Measurements from ENCODE around the gene MYBPHL. TPM values are rescaled to one million over a fixed set of nuclear protein-coding genes. Genes with fewer than 3 reads are reported as not detected.

MYBPHL gene
- polyA plus RNA-seq, 1 of the 3 experiments (the other 2 are of a cell fraction) = 0.07 TPM

DNA sequence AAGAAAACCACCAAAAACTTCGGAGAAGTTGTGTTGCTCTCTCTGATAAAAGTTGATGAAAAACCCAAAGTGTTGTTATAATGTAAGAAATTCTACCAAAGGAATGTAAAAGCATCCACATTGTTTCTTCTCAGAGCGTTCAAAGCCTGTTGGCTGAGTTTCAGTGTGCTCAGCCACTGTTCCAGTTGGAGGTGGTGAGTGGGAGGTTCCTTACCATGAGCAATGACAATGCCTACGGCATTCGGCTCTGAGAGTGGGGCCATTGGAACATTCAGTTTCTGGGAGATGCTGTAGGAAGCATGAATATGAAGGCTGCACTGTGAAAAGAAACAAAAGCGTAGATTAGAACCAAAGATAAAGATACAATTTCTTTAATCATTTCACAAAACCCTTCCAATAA is 20.5 kb upstream of the MYBPHL start:
- no peak for DNase-seq
- POLR2A ChIA-PET = no interaction called here

GRCh38 chr1:109322974-109323373 is 16.2 kb upstream of the MYBPHL start:
- CTCF ChIA-PET = interaction anchor here (1.4 kb wide), 1 partner anchor 46 kb away, joined by 4 read pairs; no protein-coding TSS in a partner anchor
- DNase-seq = no peak

More for the DNA sequence above, 20.5 kb upstream of the MYBPHL start:
- no peaks in the 10 kb centered on the region for H3K27me3 ChIP-seq (ENCODE audit: insufficient read depth)
- no peak for TF ChIP-seq YY1 (IDR thresholded peaks at IDR 0.05; ENCODE audit: low read depth)
- no peak for TF ChIP-seq TEAD4 (IDR thresholded peaks at IDR 0.05; ENCODE audit: borderline replicate concordance, insufficient read depth)
- TF ChIP-seq ELF1 (IDR thresholded peaks at IDR 0.05) = no peak
- H3K79me2 ChIP-seq (ENCODE audit: insufficient read depth) = no peaks in the 10 kb centered on the region
- CTCF ChIA-PET = interaction anchor here (0.9 to 1.0 kb wide), 2 partner anchors 11 to 45 kb away, joined by 3 read pairs; partner anchors contain the start of gene PSRC1
- no peak overlapping the region for H2AFZ ChIP-seq (ENCODE audit: low read depth)
- WGBS (ENCODE audit: low lambda C conversion rate) = 92% methylated on average over 5 of the region's 5 CpGs
- no peaks in the 10 kb centered on the region for H3K9me2 ChIP-seq
- no peaks in the 10 kb centered on the region for H3F3A ChIP-seq (replicated peaks; ENCODE audit: insufficient read depth)
- no peak overlapping the region for H3K9ac ChIP-seq
- H3K36me3 ChIP-seq (replicated peaks in 1 of 2; ENCODE audit: control insufficient read depth in 1 of 2, insufficient read depth in 2 of 2, low read length in 1 of 2) = peaks cover 20 to 22% of the 10 kb centered on the region in 2 experiments
- H3K4me1 ChIP-seq (ENCODE audit: control insufficient read depth in 1 of 2, insufficient read depth in 2 of 2, low read depth in 1 of 2, low read length in 1 of 2) = no peaks in the 10 kb centered on the region
- no peak overlapping the region for H3K4me2 ChIP-seq
- no peak overlapping the region for H3K4me3 ChIP-seq (ENCODE audit: low read depth in 2 of 2, low read length in 1 of 2)
- no peak overlapping the region for H3K27ac ChIP-seq (ENCODE audit: low read depth in 2 of 2, low read length in 1 of 2)
- H4K20me1 ChIP-seq (ENCODE audit: insufficient read depth) = no peaks in the 10 kb centered on the region
- H3K9me3 ChIP-seq = peaks cover 13% of the 10 kb centered on the region

GRCh38 chr1:109319114-109319513 is 12.3 kb upstream of the MYBPHL start:
- TF ChIP-seq RAD21 (IDR thresholded peaks at IDR 0.05; ENCODE audit: low read length) (no peak), POLR2AphosphoS5 (IDR thresholded peaks at IDR 0.05; ENCODE audit: low read depth, low read length) (no peak), SIN3A (IDR thresholded peaks at IDR 0.05; ENCODE audit: borderline replicate concordance, low read depth, low read length) (no peak), GATA2 (CRISPR knock-in tag; IDR thresholded peaks at IDR 0.05) (no peak), FOXM1 (IDR thresholded peaks at IDR 0.05; ENCODE audit: low read depth) (no peak), NFIC (IDR thresholded peaks at IDR 0.05; ENCODE audit: borderline replicate concordance) (no peak), TAF1 (IDR thresholded peaks at IDR 0.05; ENCODE audit: borderline replicate concordance, low read depth, low read length) (no peak), RXRA (IDR thresholded peaks at IDR 0.05; ENCODE audit: borderline replicate concordance, low read depth) (no peak), REST (IDR thresholded peaks at IDR 0.05; ENCODE audit: low read depth, low read length) (no peak), RCOR1 (IDR thresholded peaks at IDR 0.05; ENCODE audit: low read length) (no peak), IRF3 (IDR thresholded peaks at IDR 0.05; ENCODE audit: low read depth, low read length) (no peak), TEAD4 (IDR thresholded peaks at IDR 0.05; ENCODE audit: borderline replicate concordance, insufficient read depth) (no peak), FOSL2 (IDR thresholded peaks at IDR 0.05; ENCODE audit: borderline replicate concordance, low read depth) (no peak), NRF1 (IDR thresholded peaks at IDR 0.05; ENCODE audit: low read depth, low read length) (no peak), FOXJ3 (CRISPR knock-in tag; IDR thresholded peaks at IDR 0.05) (no peak), JUND (IDR thresholded peaks at IDR 0.05) (no peak), RFX5 (IDR thresholded peaks at IDR 0.05; ENCODE audit: low read length) (no peak)
- WGBS (ENCODE audit: low lambda C conversion rate) = 97% methylated on average over 3 of the region's 3 CpGs
- Histone ChIP-seq H3K4me1 (ENCODE audit: control insufficient read depth in 1 of 2, insufficient read depth in 2 of 2, low read depth in 1 of 2, low read length in 1 of 2) (no peaks in the 10 kb centered on the region), H3K27me3 (ENCODE audit: insufficient read depth) (no peaks in the 10 kb centered on the region), H3K4me2 (no peak overlapping the region), H3K36me3 (replicated peaks in 1 of 2; ENCODE audit: control insufficient read depth in 1 of 2, insufficient read depth in 2 of 2, low read length in 1 of 2) (peaks cover 9 to 26% of the 10 kb centered on the region in 2 experiments), H3K27ac (ENCODE audit: low read depth in 2 of 2, low read length in 1 of 2) (no peak overlapping the region), H2AFZ (ENCODE audit: low read depth) (no peak overlapping the region), H3K9me2 (no peaks in the 10 kb centered on the region), H3F3A (replicated peaks; ENCODE audit: insufficient read depth) (no peaks in the 10 kb centered on the region), H3K9me3 (no peaks in the 10 kb centered on the region), H3K9ac (no peak overlapping the region), H3K4me3 (ENCODE audit: low read depth in 2 of 2, low read length in 1 of 2) (no peak overlapping the region), H3K79me2 (ENCODE audit: insufficient read depth) (no peaks in the 10 kb centered on the region), H4K20me1 (ENCODE audit: insufficient read depth) (no peaks in the 10 kb centered on the region)
- POLR2A ChIA-PET = no interaction called here
- CTCF ChIA-PET = interaction anchor here (0.7 to 1.2 kb wide), 2 partner anchors 19 to 42 kb away, joined by 3 to 5 read pairs; no protein-coding TSS in a partner anchor
- DNase-seq = no peak

More at GRCh38 chr1:109322974-109323373, 16.2 kb upstream of the MYBPHL start:
- H2AFZ ChIP-seq (ENCODE audit: low read depth) = no peak overlapping the region
- H3K36me3 ChIP-seq (replicated peaks in 1 of 2; ENCODE audit: control insufficient read depth in 1 of 2, insufficient read depth in 2 of 2, low read length in 1 of 2) = peaks cover 11 to 30% of the 10 kb centered on the region in 2 experiments
- H3K9me2 ChIP-seq = no peaks in the 10 kb centered on the region
- no peak overlapping the region for H3K9ac ChIP-seq
- H3K9me3 ChIP-seq = no peaks in the 10 kb centered on the region
- H3K4me1 ChIP-seq (ENCODE audit: control insufficient read depth in 1 of 2, insufficient read depth in 2 of 2, low read depth in 1 of 2, low read length in 1 of 2) = no peaks in the 10 kb centered on the region
- no peak overlapping the region for H3K27ac ChIP-seq (ENCODE audit: low read depth in 2 of 2, low read length in 1 of 2)
- no peak overlapping the region for H3K4me2 ChIP-seq
- H4K20me1 ChIP-seq (ENCODE audit: insufficient read depth) = no peaks in the 10 kb centered on the region
- H3K27me3 ChIP-seq (ENCODE audit: insufficient read depth) = no peaks in the 10 kb centered on the region
- H3F3A ChIP-seq (replicated peaks; ENCODE audit: insufficient read depth) = no peaks in the 10 kb centered on the region
- POLR2A ChIA-PET = no interaction called here
- no peak overlapping the region for H3K4me3 ChIP-seq (ENCODE audit: low read depth in 2 of 2, low read length in 1 of 2)
- no peak for TF ChIP-seq FOXJ3 (CRISPR knock-in tag; IDR thresholded peaks at IDR 0.05)
- WGBS (ENCODE audit: low lambda C conversion rate) = 100% methylated on average over 6 of the region's 6 CpGs
- no peaks in the 10 kb centered on the region for H3K79me2 ChIP-seq (ENCODE audit: insufficient read depth)
